Hepatic stellate cell (primary cell): ENCODE results near the gene COX19.
"Not testable (repeated sequence)": the region's sequence is repeated elsewhere in the genome, so short reads cannot be mapped to it uniquely, and the experiment has no call there.

Source experiments
- DNase-seq: peaks from one replicate; pipeline ENCODE4 v3.0.0; 2011; ENCODE audit warnings: low spot score

Gene COX19

GRCh38 chr7:960269-960871, 15.0 kb downstream of the COX19 start:
- no peak for DNase-seq

GRCh38 chr7:959740-960139, 15.6 kb downstream of the COX19 start:
- DNase-seq = not testable (repeated sequence)

DNA sequence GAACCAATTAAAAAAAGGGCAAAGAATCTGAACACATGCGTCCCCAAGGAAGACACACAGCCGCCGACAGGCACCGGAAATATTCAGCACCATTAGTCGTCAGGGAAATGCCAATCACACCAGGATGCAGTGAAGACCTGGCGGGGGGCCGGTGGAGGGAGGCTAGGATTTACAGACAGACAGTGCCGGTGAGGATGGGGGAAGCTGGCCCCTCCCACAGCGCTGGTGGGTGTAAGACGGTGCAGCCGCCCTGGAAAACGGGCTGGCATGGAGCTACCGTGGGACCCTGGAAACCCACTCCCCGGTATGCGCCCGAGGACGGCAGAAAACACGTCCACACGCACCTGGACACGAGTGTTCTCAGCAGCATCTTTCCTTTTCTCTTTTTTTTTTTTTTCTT, 16.1 kb downstream of the COX19 start:
- no peak for DNase-seq

DNA sequence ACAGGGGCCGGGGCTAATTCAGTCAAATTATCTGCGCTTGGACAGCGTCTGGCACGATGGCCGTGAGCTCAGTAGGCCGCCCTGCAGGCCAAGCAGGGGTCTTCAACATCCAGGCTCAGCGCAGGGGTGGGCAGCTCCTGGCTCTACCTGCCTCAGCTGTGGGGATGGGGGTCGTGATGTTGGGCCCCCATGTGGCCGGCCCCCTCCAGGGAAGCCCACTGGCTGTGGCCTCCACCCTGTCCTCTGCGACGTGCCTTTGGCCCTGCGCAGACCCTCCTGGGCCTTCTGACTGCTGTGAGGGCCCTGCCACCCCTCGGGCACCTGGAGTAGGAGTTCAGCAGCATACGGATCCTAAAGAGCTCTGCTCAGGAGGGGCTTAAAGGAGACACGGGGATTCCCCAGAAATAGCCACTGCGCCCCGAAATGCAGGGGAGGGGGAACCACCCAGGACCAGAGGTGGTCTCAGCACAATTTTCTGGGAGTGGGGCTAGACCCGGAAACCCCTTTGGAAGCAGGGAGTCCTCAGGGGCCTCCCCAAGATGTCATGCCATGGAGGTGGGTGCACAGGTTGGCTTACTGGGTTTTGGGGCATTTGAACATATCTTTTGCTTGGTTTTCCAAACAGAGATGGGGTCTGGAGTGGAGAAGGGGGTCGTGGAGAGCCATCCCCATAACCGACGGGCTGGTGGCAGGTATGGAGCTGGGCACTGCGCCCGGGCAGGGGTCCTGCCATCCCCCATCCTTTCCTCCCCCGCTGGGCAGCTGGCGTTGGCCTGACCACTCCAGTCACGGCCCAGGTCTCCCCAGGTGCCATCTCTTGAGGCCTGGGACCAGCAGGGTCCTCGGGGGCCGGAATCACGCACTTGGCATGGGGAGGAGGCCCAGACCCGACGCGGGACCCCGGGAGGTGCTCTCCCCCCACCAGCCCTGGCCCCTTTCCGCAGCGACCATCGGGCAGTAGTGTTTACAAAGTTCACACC, 16.8 kb downstream of the COX19 start:
- no peak for DNase-seq

- no peak for DNase-seq
These were observed 17.7 kb downstream of the COX19 start for GRCh38 chr7:957418-958220.

GRCh38 chr7:956031-956430, 19.3 kb downstream of the COX19 start:
- DNase-seq = no peak

GRCh38 chr7:954330-955238, 20.8 kb downstream of the COX19 start, which contains the start of gene ADAP1:
TSS of gene ADAP1 (minus strand) at chr7:954680. CDS start at chr7:954477, 203 bp downstream.
- peak; percentile 55 for DNase-seq

DNA sequence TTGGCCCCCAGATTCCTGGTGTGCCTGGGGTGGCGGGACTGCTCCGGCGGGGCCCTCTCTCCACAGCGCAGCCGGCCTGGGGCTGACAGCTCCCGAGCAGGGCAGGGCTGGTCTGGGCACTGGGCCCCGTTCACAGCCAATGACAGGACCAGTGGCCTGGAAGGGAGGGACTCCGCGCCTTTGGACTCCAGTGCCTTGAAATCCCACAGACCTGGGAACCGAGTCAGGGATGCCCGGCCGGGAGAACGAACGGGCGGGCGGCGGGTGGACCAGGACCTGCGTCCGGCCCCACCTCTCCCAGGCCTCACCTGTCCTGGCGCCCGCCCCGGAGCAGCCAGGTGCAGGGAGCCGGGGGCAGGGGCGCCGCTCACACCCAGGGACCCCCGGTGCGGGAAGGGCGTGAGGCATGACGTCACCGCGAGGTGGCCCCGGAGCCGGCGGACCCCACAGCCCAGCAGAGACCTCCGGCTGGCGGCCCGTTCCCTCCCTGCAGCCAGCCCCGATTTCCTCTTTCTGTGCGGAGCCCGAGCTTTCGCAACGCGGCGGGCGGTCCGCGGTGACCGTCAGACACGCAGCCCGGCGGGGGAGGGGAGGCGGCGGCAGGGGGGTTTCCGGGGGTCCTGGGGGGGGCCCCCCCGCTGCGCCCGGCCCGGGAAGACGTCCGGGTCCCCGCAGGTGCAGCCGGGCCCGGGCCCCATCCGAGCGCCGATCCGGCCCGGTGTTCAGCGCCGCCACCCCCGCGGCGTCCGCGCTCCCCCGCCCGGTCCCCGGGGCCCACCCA, 21.6 kb downstream of the COX19 start:
- peak; percentile 81 for DNase-seq

DNA sequence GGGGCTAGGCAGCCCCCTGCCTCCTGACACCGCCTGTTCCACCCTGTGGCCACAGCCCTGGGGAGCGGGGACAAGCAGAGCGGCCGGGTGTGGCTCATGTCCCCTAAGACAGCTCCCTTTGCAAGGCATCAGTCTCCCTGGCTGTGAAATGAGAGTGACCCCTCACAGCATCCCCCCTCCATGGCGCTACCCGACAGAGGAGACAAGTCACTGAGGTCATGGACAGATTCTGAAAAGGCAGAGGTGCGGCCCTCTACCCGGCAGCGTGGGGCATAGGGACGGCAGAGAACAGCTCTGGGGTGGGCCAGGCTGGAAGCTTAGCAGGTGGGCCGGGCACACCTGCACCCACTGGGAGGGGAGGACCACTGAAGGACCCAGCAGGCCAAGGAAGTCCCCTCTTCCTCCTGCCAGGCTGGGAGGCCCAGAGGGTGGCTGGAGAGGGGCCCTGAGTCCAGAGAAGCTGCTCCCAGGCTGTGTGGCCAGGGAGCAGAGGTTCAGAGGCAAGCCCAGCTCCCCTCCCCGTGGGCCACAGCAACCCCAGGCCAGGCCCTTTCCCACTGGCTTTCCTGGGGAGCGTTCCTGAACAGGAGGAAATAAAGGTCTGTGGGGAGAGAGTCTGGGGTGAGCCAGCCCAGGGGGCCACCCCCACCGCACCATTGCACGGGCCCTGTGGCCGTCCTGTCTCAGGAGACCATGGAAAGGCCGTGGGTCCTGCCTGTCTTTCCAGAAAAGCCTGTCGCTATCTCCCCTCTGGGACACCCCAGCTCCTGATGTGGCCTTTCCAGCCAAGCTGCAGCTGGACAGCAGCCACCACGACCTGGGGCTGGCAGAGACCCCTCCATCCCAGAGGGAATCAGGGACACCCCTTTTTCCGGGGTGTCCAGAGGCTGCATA, 22.6 kb downstream of the COX19 start:
- no peak for DNase-seq

- no peak for DNase-seq
These were observed 23.3 kb downstream of the COX19 start for GRCh38 chr7:951881-952547.

DNA sequence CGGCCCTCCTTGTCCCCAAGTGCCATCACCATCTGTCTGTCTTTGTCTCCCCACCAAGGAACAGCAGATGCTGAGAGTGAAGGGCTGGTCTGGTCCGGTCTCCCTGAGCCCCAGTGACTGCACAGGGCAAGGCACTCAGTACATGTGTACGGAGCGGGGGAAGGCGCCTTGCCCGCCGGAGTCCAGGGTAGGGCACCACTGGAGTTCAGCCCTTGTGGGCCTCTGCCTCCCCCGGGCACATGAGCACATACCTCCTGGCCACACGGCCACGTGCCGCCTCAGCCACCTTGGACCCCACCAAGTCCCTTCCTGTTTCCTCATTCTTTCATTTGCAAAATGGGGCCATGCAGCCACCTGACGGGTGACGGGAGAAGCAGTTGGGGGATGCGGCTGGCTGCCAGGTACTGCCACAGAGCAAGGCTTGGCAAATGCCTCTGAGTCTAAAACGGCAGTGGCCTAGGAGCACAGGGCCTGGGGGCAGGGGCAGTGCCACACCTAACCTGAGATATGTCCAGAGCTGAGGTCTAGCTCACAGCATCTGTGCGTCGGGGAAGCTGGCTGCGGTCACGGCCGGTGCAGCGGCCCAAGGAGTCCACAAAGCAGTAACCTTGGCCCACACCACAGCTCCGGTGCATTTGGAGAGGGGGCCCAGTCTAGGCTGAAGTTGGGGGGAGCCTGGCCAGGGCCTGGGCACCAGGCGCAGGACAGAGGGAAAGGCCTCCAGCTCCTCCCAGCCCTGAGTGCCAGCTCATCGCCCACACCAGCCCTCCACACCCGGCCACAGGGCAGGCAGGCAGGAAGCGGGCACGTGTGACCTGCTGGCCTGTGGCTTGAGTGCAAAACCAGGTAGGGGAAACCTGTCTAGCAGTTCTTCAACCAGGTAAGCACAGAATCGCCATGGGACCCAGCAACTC, 26.1 kb downstream of the COX19 start:
- DNase-seq = no peak

- no peak for DNase-seq
These were observed 27.7 kb downstream of the COX19 start for GRCh38 chr7:947391-948210.

DNA sequence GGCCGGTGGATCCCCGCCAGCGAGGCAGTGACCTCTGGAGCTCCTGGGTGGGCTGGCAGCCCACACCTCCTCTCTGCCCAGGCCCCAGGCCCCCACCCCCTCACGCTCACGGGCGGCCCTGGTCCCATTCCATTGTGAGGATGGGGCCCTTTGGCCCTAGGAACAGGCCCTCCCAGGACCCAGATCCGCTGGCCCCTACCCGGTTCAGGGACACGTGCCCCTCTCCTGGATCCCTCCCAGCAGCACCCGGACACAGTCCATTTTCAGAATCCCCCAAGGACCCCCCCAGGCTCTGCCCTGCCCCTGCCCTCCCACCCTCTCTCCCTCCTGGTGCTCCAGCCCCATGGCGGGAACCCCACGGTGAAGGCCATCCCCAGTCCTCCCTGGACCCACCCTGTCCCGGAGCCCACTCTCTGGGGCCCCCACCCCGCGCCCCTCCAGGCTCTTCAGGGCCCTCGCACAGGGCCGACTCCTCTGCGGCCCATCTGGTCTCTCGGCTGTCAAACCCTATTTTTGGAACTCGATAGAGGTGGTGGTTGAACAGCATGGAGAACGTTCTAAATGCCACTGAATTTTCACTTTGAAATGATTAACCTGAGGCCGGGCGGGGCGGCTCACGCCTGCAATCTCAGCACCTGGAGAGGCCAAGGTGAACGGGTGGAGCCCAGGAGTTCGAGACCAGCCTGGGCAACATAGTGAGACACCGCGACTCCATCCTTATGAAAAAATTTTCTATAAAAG, 28.9 kb downstream of the COX19 start:
- no peak for DNase-seq

DNA sequence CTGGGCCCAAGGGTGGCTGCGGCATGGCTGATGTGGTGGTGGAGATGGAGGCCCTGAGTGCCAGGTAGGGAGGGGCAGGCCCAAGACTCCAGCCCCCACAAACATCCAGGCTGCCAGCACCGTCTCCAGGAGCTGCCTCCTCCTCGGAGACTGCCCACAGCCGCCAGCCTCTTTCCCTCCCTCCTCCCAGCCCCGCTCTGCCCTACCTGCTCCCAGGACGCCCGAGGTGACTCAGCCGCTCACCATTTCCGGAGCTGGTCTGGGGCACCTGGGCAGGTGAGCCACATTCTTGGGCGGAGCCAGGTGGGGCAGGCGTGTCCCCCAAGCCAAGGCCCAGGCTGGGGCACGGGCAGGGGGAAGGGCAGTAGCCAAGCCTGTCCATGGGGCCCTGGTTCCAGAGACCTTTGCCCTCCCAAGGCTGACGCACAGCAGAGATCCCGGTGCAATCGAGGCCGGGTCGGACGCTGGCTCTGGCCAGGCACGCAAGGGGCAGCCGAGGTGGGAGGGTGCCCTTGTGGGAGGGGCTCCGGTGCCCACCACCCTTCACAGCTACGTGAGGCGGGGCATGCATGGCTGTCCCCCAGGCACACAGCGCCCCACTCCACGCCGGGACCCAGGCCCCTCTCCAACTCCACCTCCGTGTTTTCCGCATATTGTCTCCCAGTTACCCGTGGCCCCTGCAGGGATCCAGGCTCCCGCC, 29.6 kb downstream of the COX19 start:
- DNase-seq = no peak

DNA sequence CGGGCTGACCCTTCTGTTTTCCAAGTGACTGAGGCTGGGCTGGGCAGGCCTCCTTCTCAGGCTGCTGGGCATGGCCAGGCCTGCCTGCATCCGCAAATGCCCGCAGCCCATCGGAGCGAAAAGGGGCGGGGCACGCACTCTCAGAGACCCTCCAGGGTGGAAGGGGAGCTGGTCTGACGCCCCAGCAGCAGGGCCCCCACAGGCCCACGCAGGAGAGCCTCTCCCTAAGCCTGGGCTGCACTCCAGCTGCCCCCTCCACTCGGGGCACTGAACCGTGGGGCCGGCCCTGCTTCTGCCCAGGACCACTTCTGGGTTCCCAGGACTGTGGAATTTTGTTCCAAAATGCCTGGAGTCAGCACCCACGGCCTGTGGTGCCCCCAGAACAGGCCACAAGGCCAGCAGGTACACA, 30.2 kb downstream of the COX19 start:
- no peak for DNase-seq

- no peak for DNase-seq
These were observed 30.6 kb downstream of the COX19 start for GRCh38 chr7:944744-945143.
